ENCODE results near the gene ISX.

Gene ISX

GRCh38 chr22:35089139-35089538, 23.2 kb downstream of the ISX start:
- H3K27ac ChIP-seq: no peak overlapping the region
- no peak for TF ChIP-seq CTCF (IDR thresholded peaks at IDR 0.05)
- TF ChIP-seq ZFX (IDR thresholded peaks at IDR 0.05; ENCODE audit: borderline replicate concordance): no peak

- H3K27ac ChIP-seq: no peak overlapping the region
- TF ChIP-seq CTCF (IDR thresholded peaks at IDR 0.05) (no peak), ZFX (IDR thresholded peaks at IDR 0.05; ENCODE audit: borderline replicate concordance) (no peak)
Measured at GRCh38 chr22:35092406-35092805, 26.4 kb downstream of the ISX start.

GRCh38 chr22:35098921-35099320, 33.0 kb downstream of the ISX start:
- TF ChIP-seq ZFX (IDR thresholded peaks at IDR 0.05; ENCODE audit: borderline replicate concordance): no peak
- TF ChIP-seq CTCF (IDR thresholded peaks at IDR 0.05): no peak
- no peak overlapping the region for H3K27ac ChIP-seq

GRCh38 chr22:35099883-35100282, 33.9 kb downstream of the ISX start:
- no peak for TF ChIP-seq CTCF (IDR thresholded peaks at IDR 0.05)
- no peak for TF ChIP-seq ZFX (IDR thresholded peaks at IDR 0.05; ENCODE audit: borderline replicate concordance)
- H3K27ac ChIP-seq: no peak overlapping the region

GRCh38 chr22:35102663-35103062, 36.7 kb downstream of the ISX start:
- TF ChIP-seq CTCF (IDR thresholded peaks at IDR 0.05) (no peak), ZFX (IDR thresholded peaks at IDR 0.05; ENCODE audit: borderline replicate concordance) (no peak)
- H3K27ac ChIP-seq: no peak overlapping the region

GRCh38 chr22:35103761-35104160, 37.8 kb downstream of the ISX start:
- H3K27ac ChIP-seq: no peak overlapping the region
- TF ChIP-seq ZFX (IDR thresholded peaks at IDR 0.05; ENCODE audit: borderline replicate concordance): no peak
- no peak for TF ChIP-seq CTCF (IDR thresholded peaks at IDR 0.05)

- H3K27ac ChIP-seq: no peak overlapping the region
- TF ChIP-seq CTCF (IDR thresholded peaks at IDR 0.05): no peak
- TF ChIP-seq ZFX (IDR thresholded peaks at IDR 0.05; ENCODE audit: borderline replicate concordance): no peak
Measured at GRCh38 chr22:35104491-35104890, 38.5 kb downstream of the ISX start.
